ENCODE results near the gene CARD11. TPM values are rescaled to one million over a fixed set of nuclear protein-coding genes. Genes with fewer than 3 reads are reported as not detected.
A peak's percentile ranks its signal among the peaks of the same experiment; 100 is the strongest.
"Not testable (repeated sequence)": the region's sequence is repeated elsewhere in the genome, so short reads cannot be mapped to it uniquely, and the experiment has no call there.

Gene CARD11
- total RNA-seq, 1 experiment from 2014 or later: 0.04 TPM

- DNase-seq (ENCODE audit: low spot score): no peak
Observed at GRCh38 chr7:3064067-3064466, 20.4 kb upstream of the CARD11 start.

GRCh38 chr7:3063016-3063753, 19.5 kb upstream of the CARD11 start:
- DNase-seq (ENCODE audit: low spot score): no peak

GRCh38 chr7:3057066-3057420, 13.4 kb upstream of the CARD11 start:
- DNase-seq (ENCODE audit: low spot score): no peak

GRCh38 chr7:3056234-3057065, 12.8 kb upstream of the CARD11 start:
- no peak for DNase-seq (ENCODE audit: low spot score)

- DNase-seq (ENCODE audit: low spot score): no peak
Observed at GRCh38 chr7:3055626-3056025, 12.0 kb upstream of the CARD11 start.

- no peak for DNase-seq (ENCODE audit: low spot score)
Observed at GRCh38 chr7:3042861-3043489, 692 bp downstream of the CARD11 start.

GRCh38 chr7:3041986-3042675, 1.5 kb downstream of the CARD11 start:
- no peak for DNase-seq (ENCODE audit: low spot score)

GRCh38 chr7:3039787-3040186, 3.9 kb downstream of the CARD11 start:
- DNase-seq (ENCODE audit: low spot score): no peak

GRCh38 chr7:3038011-3038410, 5.7 kb downstream of the CARD11 start:
- not testable (repeated sequence) for DNase-seq (ENCODE audit: low spot score)

GRCh38 chr7:3037259-3037658, 6.4 kb downstream of the CARD11 start:
- DNase-seq (ENCODE audit: low spot score): no peak

GRCh38 chr7:3034591-3035150, 9.0 kb downstream of the CARD11 start:
- no peak for DNase-seq (ENCODE audit: low spot score)

- no peak for DNase-seq (ENCODE audit: low spot score)
Observed at GRCh38 chr7:3033581-3033980, 10.1 kb downstream of the CARD11 start.

GRCh38 chr7:3033136-3033535, 10.5 kb downstream of the CARD11 start:
- no peak for DNase-seq (ENCODE audit: low spot score)

- DNase-seq (ENCODE audit: low spot score): no peak
Observed at GRCh38 chr7:3032256-3032655, 11.4 kb downstream of the CARD11 start.

GRCh38 chr7:3029138-3029537, 14.5 kb downstream of the CARD11 start:
- no peak for DNase-seq (ENCODE audit: low spot score)

GRCh38 chr7:3028758-3029093, 14.9 kb downstream of the CARD11 start:
- no peak for DNase-seq (ENCODE audit: low spot score)

- peak; percentile 89 for DNase-seq (ENCODE audit: low spot score)
Observed at GRCh38 chr7:3028071-3028757, 15.5 kb downstream of the CARD11 start.

- DNase-seq (ENCODE audit: low spot score): no peak
Observed at GRCh38 chr7:3027005-3027845, 16.4 kb downstream of the CARD11 start.

- no peak for DNase-seq (ENCODE audit: low spot score)
Observed at GRCh38 chr7:3025616-3026015, 18.1 kb downstream of the CARD11 start.

GRCh38 chr7:3021825-3022224, 21.8 kb downstream of the CARD11 start:
- no peak for DNase-seq (ENCODE audit: low spot score)
